OCI-LY1 (cell line): ENCODE data around the gene RIPOR2.

Source experiments
- H2AFZ ChIP-seq: fragments of 200-600 bp; sonication (generic), shearing (Covaris generic); 2 replicates; pipeline ENCODE4 v1.6.0; 2014; ENCODE audit warnings: antibody characterized with exemption, mild to moderate bottlenecking, low read length
- H3F3A ChIP-seq: fragments of 200-600 bp; sonication (generic), shearing (Covaris generic); 2 replicates; pipeline ENCODE4 v1.6.0; 2014; ENCODE audit warnings: mild to moderate bottlenecking, antibody characterized with exemption, low read length, moderate library complexity; ENCODE audit not compliant: insufficient read depth
- H3K27ac ChIP-seq: fragments of 200-600 bp; sonication (generic); 2 replicates; pipeline ENCODE4 v1.5.1; 2014; ENCODE audit warnings: low read length, mixed run types, mild to moderate bottlenecking, low read depth; ENCODE audit not compliant: poor library complexity, severe bottlenecking
- H3K27me3 ChIP-seq: fragments of 200-600 bp; sonication (generic); 2 replicates; pipeline ENCODE4 v1.6.0; 2014; ENCODE audit warnings: antibody characterized with exemption, mild to moderate bottlenecking, low read length, moderate library complexity; ENCODE audit not compliant: insufficient read depth
- H3K36me3 ChIP-seq: fragments of 200-600 bp; sonication (generic); 2 replicates; pipeline ENCODE4 v1.6.1; 2014; ENCODE audit warnings: mild to moderate bottlenecking, antibody characterized with exemption, low read length, moderate library complexity, mixed read lengths; ENCODE audit not compliant: insufficient read depth
- H3K4me1 ChIP-seq: fragments of 200-600 bp; sonication (generic); 2 replicates; pipeline ENCODE4 v1.5.1; 2014; ENCODE audit warnings: mild to moderate bottlenecking, low read length, moderate library complexity; ENCODE audit not compliant: insufficient read depth, severe bottlenecking
- H3K4me2 ChIP-seq: fragments of 200-600 bp; sonication (generic), shearing (Covaris generic); 2 replicates; pipeline ENCODE4 v1.6.1; 2014; ENCODE audit warnings: low read length
- H3K4me3 ChIP-seq: fragments of 200-600 bp; sonication (generic); 2 replicates; pipeline ENCODE4 v1.5.1; 2014; ENCODE audit warnings: low read length, low read depth, mild to moderate bottlenecking, mixed read lengths; ENCODE audit not compliant: poor library complexity, severe bottlenecking
- H3K79me2 ChIP-seq: fragments of 200-600 bp; shearing (Covaris generic); 2 replicates; pipeline ENCODE4 v1.6.1; 2016; ENCODE audit warnings: mixed run types, low read length, mixed read lengths; ENCODE audit not compliant: insufficient read depth
- H3K9ac ChIP-seq: fragments of 200-600 bp; sonication (generic), shearing (Covaris generic); 2 replicates; pipeline ENCODE4 v1.6.1; 2014; ENCODE audit warnings: mild to moderate bottlenecking, low read length, mixed read lengths
- H3K9me2 ChIP-seq: fragments of 200-600 bp; sonication (generic), shearing (Covaris generic); 2 replicates; pipeline ENCODE4 v1.6.1; 2014; ENCODE audit warnings: low read depth, mild to moderate bottlenecking, low read length, mixed read lengths
- H3K9me3 ChIP-seq: fragments of 200-600 bp; shearing (Covaris generic); 2 replicates; pipeline ENCODE4 v1.6.1; 2014; ENCODE audit warnings: low read length, mixed read lengths
- H4K20me1 ChIP-seq: fragments of 200-600 bp; sonication (generic), shearing (Covaris generic); 2 replicates; pipeline ENCODE4 v1.6.0; 2016; ENCODE audit warnings: mild to moderate bottlenecking, low read length; ENCODE audit not compliant: insufficient read depth
- CTCF ChIP-seq: fragments of 200-600 bp; sonication (generic), shearing (Covaris generic); IDR thresholded peaks from 2 replicates; pipeline ENCODE4 v1.5.1; 2017; ENCODE audit warnings: mild to moderate bottlenecking, antibody characterized with exemption, low read length, moderate library complexity, mixed read lengths
- EZH2 ChIP-seq: fragments of 200-600 bp; sonication (generic), shearing (Covaris generic); IDR thresholded peaks from 2 replicates; pipeline ENCODE4 v1.8.0; 2017; ENCODE audit warnings: borderline replicate concordance, mixed run types, mild to moderate bottlenecking, antibody characterized with exemption, low read length, moderate library complexity, mixed read lengths

The RIPOR2 gene

DNA sequence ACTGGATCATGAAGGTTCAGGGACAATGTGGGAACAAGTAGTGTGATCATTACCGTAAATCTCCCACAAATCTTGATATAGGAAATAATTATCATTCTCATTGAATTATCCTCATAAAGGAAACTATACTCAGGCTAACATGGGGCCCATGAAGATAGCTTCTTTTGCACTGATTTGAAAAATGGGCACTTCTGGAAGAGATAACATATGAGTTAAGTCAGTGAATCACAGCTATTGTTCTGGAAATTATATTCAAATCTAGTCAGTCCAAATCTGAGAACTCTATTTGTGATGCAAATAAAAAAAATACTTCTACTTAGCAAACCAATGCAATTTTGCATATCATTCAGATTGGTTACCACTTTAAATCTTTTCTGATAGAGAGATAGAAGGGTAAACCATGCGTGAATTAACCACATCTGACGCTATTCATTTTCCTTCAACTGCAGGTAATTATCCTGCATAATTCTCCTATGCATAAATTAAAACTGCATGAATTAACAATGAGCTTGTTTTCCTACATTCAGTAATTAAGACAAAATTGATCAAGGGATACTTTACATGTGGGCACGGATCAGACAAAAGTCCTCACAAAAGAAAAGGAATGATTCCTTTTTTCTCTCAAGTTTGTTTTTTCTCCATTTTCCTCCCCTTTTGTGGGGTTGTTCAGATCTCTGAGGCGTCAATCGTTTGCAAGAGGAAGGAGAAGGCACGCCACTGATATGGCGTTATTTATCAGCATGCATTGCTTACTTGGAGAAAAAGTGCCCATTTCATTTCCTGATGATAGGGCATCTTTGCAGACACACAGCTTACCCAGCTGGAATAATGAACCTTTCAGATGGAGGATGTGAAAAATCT lies 36.4 kb downstream of the RIPOR2 start:
- H3K9me2 ChIP-seq: no peaks in the 10 kb centered on the region
- no peaks in the 10 kb centered on the region for H3K79me2 ChIP-seq
- peak overlapping the region; percentile 45 for H3K4me2 ChIP-seq
- peak overlapping the region; percentile 19; the same call in 1 of the 2 replicates for H3K9ac ChIP-seq
- peaks cover 5% of the 10 kb centered on the region; the same call in 1 of the 2 replicates for H3K36me3 ChIP-seq
- no peak for TF ChIP-seq EZH2
- no peak for TF ChIP-seq CTCF
- no peak overlapping the region for H3K4me3 ChIP-seq
- no peaks in the 10 kb centered on the region for H4K20me1 ChIP-seq
- H3K27ac ChIP-seq: peak overlapping the region; percentile 55
- peaks cover 40% of the 10 kb centered on the region for H3K4me1 ChIP-seq
- H2AFZ ChIP-seq: no peak overlapping the region
- H3F3A ChIP-seq: no peaks in the 10 kb centered on the region
- H3K27me3 ChIP-seq: no peaks in the 10 kb centered on the region
- no peaks in the 10 kb centered on the region for H3K9me3 ChIP-seq

GRCh38 chr6:24898676-24899075 lies 37.1 kb downstream of the RIPOR2 start:
- no peaks in the 10 kb centered on the region for H3F3A ChIP-seq
- no peak overlapping the region for H2AFZ ChIP-seq
- TF ChIP-seq CTCF (no peak), EZH2 (no peak)
- H3K9ac ChIP-seq: no peak overlapping the region
- H3K4me3 ChIP-seq: no peak overlapping the region
- peak overlapping the region; percentile 55 for H3K27ac ChIP-seq
- no peaks in the 10 kb centered on the region for H3K79me2 ChIP-seq
- no peaks in the 10 kb centered on the region for H4K20me1 ChIP-seq
- no peaks in the 10 kb centered on the region for H3K9me2 ChIP-seq
- no peaks in the 10 kb centered on the region for H3K27me3 ChIP-seq
- H3K4me2 ChIP-seq: no peak overlapping the region
- no peaks in the 10 kb centered on the region for H3K9me3 ChIP-seq
- peaks cover 5% of the 10 kb centered on the region; the same call in 1 of the 2 replicates for H3K36me3 ChIP-seq
- H3K4me1 ChIP-seq: peaks cover 47% of the 10 kb centered on the region

- Histone ChIP-seq H3K9me3 (no peaks in the 10 kb centered on the region), H3K4me2 (no peak overlapping the region), H3K27me3 (no peaks in the 10 kb centered on the region), H3K9ac (no peak overlapping the region), H3K36me3 (no peaks in the 10 kb centered on the region; the same call in 1 of the 2 replicates), H3K9me2 (no peaks in the 10 kb centered on the region), H3K4me1 (peaks cover 57% of the 10 kb centered on the region), H2AFZ (no peak overlapping the region), H3K27ac (no peak overlapping the region), H3K4me3 (no peak overlapping the region), H3K79me2 (no peaks in the 10 kb centered on the region), H3F3A (no peaks in the 10 kb centered on the region), H4K20me1 (no peaks in the 10 kb centered on the region)
- TF ChIP-seq EZH2 (no peak), CTCF (no peak)
These were observed 38.6 kb downstream of the RIPOR2 start for GRCh38 chr6:24897186-24897585.
